Astrocyte (in vitro differentiated cells and primary cell): Measurements from ENCODE around the gene ATP5MC2.

ENCODE experiments used
- CTCF ChIP-seq: IDR thresholded peaks from 2 replicates; pipeline ENCODE4 v1.5.1; 2011; ENCODE audit warnings: low read depth, mild to moderate bottlenecking, inconsistent platforms, low read length, moderate library complexity; ENCODE audit not compliant: insufficient read depth
- EZH2 ChIP-seq: IDR thresholded peaks from 2 replicates; pipeline ENCODE4 v1.6.1; 2012; ENCODE audit warnings: mild to moderate bottlenecking, low read length, inconsistent platforms; ENCODE audit not compliant: insufficient read depth

GRCh38 chr12:53624458-53624857 lies 51.4 kb downstream of the ATP5MC2 start:
- no peak for TF ChIP-seq CTCF
- no peak for TF ChIP-seq EZH2
